ENCODE results near the gene LARGE2.

LARGE2 gene

DNA sequence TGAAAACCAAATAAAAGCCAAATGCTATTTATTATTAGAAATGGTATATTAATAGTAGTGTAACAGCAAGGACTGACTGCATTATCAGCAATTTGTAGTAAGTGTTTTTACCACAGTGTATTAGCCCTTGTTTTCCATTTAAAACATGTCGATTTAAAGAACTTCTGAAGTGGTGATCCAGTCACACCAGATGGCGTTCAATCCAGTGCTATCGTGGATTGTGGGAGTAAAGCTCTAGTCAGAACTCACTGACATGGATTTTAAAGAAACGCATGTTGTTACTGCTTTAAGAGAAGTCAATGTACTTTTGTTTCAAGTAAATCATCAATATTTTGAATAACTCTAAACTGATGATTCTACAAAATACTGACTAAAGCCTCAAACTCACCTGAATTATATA lies 51.1 kb downstream of the LARGE2 start:
- no peak for TF ChIP-seq TAF1 (IDR thresholded peaks at IDR 0.05; ENCODE audit: borderline replicate concordance, insufficient read depth, low read length)
- TF ChIP-seq, protein P1, sequence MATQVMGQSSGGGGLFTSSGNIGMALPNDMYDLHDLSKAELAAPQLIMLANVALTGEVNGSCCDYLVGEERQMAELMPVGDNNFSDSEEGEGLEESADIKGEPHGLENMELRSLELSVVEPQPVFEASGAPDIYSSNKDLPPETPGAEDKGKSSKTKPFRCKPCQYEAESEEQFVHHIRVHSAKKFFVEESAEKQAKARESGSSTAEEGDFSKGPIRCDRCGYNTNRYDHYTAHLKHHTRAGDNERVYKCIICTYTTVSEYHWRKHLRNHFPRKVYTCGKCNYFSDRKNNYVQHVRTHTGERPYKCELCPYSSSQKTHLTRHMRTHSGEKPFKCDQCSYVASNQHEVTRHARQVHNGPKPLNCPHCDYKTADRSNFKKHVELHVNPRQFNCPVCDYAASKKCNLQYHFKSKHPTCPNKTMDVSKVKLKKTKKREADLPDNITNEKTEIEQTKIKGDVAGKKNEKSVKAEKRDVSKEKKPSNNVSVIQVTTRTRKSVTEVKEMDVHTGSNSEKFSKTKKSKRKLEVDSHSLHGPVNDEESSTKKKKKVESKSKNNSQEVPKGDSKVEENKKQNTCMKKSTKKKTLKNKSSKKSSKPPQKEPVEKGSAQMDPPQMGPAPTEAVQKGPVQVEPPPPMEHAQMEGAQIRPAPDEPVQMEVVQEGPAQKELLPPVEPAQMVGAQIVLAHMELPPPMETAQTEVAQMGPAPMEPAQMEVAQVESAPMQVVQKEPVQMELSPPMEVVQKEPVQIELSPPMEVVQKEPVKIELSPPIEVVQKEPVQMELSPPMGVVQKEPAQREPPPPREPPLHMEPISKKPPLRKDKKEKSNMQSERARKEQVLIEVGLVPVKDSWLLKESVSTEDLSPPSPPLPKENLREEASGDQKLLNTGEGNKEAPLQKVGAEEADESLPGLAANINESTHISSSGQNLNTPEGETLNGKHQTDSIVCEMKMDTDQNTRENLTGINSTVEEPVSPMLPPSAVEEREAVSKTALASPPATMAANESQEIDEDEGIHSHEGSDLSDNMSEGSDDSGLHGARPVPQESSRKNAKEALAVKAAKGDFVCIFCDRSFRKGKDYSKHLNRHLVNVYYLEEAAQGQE (IDR thresholded peaks at IDR 0.05; ENCODE audit: insufficient read depth in 1 of 2, low read depth in 2 of 2, low read length in 2 of 2) = no peak
- no peak for TF ChIP-seq POLR2AphosphoS5 (IDR thresholded peaks at IDR 0.05; ENCODE audit: low read depth, low read length)
- TF ChIP-seq FOXP2 (optimal IDR thresholded peaks at IDR 0.05; ENCODE audit: borderline replicate concordance, extremely low read depth, extremely low read length, insufficient read depth) = no peak
- TF ChIP-seq SIN3A (IDR thresholded peaks at IDR 0.05; ENCODE audit: borderline replicate concordance, insufficient read depth, low read length) = no peak

DNA sequence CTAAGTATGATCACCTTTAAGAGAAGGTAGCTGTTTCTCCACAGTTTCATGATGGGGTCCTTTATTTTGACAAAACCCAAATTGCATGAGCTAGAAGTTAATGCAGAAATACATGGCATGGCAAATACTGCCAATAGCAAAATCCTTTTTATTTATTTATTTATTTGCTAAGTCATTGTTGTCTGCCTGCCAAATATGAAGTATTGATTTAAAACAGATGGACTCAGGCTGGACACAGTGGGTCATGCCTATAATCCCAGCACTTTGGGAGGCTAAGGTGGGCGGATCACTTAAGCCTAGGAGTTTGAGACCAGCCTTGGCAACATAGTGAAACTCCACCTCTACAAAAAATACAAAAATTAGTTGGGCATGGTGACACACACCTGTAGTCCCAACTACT lies 52.4 kb downstream of the LARGE2 start:
- TF ChIP-seq FOXP2 (optimal IDR thresholded peaks at IDR 0.05; ENCODE audit: borderline replicate concordance, extremely low read depth, extremely low read length, insufficient read depth) (no peak), SIN3A (IDR thresholded peaks at IDR 0.05; ENCODE audit: borderline replicate concordance, insufficient read depth, low read length) (no peak), POLR2AphosphoS5 (IDR thresholded peaks at IDR 0.05; ENCODE audit: low read depth, low read length) (no peak), TAF1 (IDR thresholded peaks at IDR 0.05; ENCODE audit: borderline replicate concordance, insufficient read depth, low read length) (no peak)
- TF ChIP-seq, protein P1 (IDR thresholded peaks at IDR 0.05; ENCODE audit: insufficient read depth in 1 of 2, low read depth in 2 of 2, low read length in 2 of 2) = no peak

All from PFSK-1 (cell line).